H1 (cell line): ENCODE data around the gene SLC26A8. TPM values are rescaled to one million over a fixed set of nuclear protein-coding genes. Genes with fewer than 3 reads are reported as not detected.

ENCODE experiments used
- EZH2 ChIP-seq: fragments of 200-600 bp; sonication (generic); IDR thresholded peaks from 2 replicates; pipeline ENCODE4 v1.7.1; 2012; ENCODE audit warnings: low read depth, mild to moderate bottlenecking, moderate library complexity, low read length, inconsistent platforms; ENCODE audit not compliant: severe bottlenecking
- polyA plus RNA-seq, 7 experiments: library from polyadenylated mRNA; depleted of rRNA in 3 of 7; stranded (reverse) in 5 of 7; unstranded in 2 of 7; fragments of >200 nt in 5 of 7; fragments of 200-250 nt in 2 of 7; gene quantifications; 1 replicate in 5 of 7; 2 replicates in 1 of 7; 4 replicates in 1 of 7; pipeline versions ENCODE4 v1.2.1 to v1.2.3, GENCODE V29; 2011 to 2013; ENCODE audit warnings: missing spikeins in 2 of 7, mixed read lengths in 2 of 7
- total RNA-seq: library from RNA; stranded (reverse); fragmentation: NEBNext Ultra II Directional; extraction: Animal tissue kit (Norgen Biotek cat#: 25700); gene quantifications from 2 replicates; pipeline ENCODE4 v1.2.1, GENCODE V29; 2021

The SLC26A8 gene
- total and polyA plus RNA-seq, 2 of the 8 experiments (the other 6 are each of a cell fraction or from before 2014, with no cell fraction given), result 0.56 to 0.57 TPM

DNA sequence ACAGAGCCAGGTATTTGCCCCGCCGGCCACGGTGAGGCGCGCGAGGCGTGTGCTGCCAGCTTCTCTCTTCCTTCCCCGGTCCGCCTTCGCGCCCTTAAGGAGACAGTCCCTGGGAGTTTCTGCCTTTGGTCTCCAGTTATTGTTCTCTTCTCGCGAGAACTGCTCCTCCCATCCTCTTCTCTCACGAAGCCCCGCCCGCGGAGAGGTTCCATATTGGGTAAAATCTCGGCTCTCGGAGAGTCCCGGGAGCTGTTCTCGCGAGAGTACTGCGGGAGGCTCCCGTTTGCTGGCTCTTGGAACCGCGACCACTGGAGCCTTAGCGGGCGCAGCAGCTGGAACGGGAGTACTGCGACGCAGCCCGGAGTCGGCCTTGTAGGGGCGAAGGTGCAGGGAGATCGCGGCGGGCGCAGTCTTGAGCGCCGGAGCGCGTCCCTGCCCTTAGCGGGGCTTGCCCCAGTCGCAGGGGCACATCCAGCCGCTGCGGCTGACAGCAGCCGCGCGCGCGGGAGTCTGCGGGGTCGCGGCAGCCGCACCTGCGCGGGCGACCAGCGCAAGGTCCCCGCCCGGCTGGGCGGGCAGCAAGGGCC, 3.2 kb upstream of the SLC26A8 start, which contains the start of gene MAPK14 (continued):
- TF ChIP-seq EZH2, result no peak
